Amygdala (tissue), 56 donors: ENCODE results near the gene COQ8A.
"Not testable (repeated sequence)": the region's sequence is repeated elsewhere in the genome, so short reads cannot be mapped to it uniquely, and the experiment has no call there.

Experiments
- DNase-seq, 56 donors: peaks; one replicate each; lab custom pipeline; 2025; lab: John Stamatoyannopoulos, UW

Gene COQ8A

GRCh38 chr1:226950871-226951270 lies 10.8 kb downstream of the COQ8A start:
- DNase-seq = no peak

DNA sequence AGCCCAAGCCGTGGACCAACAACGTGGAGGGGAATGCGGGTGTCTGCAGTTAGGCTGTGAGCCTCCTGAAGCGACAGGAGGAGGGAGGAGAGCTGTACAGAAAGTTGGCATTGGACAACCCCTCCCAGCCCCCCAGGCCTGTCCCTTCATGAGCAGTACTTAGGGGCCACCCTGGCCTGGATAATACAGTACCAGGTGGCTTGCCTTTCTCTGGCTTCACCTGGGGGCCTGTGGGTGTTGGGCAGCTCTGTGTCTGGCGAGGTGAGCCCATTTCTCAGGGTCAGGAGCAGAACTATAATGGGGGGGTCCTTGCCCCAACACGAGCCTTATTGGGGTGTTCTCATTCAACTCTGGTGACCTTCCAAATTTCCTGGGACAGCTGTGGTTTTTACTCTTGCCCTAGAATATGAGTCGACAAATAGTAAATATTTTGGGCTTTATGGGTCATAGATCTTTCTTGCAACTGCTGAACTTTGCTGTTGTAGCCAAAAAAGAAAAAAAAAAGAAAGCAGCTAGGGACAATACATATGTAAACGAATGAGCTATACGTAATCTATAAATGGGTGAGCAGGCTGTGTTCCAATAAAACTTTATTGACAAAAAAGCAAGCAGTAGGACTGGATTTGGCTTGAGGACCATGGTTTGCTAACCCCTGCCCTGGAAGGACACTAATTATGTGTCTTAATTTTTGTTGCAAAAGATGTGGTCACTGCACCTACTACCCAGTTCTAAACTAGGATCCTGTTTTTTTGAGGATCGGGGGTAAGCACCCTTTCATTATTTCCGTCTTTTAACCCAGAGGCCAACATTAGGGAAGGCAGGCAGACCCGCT lies 11.4 kb downstream of the COQ8A start:
- no peak for DNase-seq

GRCh38 chr1:226952118-226952441 lies 12.0 kb downstream of the COQ8A start:
- DNase-seq = no peak

DNA sequence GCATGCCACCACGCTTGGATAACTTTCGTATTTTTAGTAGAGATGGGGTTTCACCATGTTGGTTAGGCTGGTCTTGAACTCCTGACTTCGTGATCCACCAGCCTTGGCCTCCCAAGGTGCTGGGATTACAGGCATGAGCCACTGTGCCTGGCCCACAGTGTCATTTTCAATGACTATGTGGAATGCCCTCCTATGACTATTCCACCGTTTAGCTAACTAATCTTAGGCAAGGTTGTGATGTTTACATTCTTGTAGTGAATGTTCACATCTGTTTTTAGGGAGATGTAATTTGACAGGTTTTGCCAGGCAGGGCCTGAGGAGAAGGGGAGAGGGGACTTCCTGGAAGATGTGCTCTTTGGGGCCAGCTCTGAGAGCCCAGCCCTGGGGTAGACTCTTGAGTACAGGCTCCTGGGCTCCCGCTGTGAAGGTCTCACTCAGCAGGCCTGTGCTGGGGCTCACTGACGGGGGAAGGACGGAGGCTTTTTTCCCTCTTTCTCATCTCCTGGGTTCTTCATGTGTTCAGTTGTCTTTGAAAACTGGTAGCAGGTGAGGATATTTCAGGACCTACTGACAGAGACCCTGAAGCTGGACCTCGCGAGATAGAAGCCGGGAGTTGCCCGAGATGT lies 13.2 kb downstream of the COQ8A start:
- no peak for DNase-seq

DNA sequence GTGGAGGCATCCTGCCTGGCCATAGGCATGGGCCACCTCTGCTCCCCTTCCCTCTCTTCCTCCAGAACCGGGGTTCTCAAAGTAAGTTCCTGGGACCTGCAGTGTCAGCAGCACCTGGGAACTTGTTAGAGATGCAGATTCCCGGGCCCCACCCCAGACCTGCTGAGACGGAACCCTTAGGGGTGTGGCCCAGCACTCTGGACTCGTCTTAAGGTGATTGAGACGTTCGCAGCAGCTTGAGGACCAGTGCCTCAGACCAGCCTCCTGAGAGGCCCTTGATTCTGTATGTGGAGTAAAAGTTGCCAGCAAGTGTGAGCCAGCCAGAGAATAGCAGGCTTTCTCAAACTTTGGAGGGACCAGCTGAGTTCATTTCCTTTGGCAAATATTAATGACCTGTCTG lies 14.2 kb downstream of the COQ8A start:
- DNase-seq = no peak

DNA sequence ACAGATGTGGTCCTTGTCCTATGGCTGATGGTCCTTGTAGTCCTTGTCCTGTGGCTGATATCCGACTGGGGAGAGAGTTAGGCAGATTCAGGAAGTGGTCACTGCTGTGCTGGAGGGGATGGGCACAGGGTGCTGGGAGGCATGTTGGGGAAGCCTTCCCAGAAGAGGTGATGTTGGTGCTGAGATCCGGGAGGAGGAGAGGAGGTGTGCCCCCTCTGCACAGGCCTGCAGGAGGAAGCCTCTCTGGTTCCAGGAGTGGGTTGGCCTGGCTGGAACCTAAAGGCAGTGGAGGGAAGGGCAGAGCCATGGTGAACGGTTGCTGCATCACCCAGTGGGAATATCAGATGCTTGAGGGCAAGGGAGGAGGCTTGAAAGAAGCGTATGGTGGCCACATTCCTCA lies 14.7 kb downstream of the COQ8A start:
- no peak for DNase-seq

- not testable (repeated sequence) for DNase-seq
Measured at GRCh38 chr1:226955857-226956256, 15.8 kb downstream of the COQ8A start.

GRCh38 chr1:226956942-226957713 lies 17.0 kb downstream of the COQ8A start:
- no peak for DNase-seq

- DNase-seq = no peak
Measured at GRCh38 chr1:226957714-226958113, 17.6 kb downstream of the COQ8A start.

DNA sequence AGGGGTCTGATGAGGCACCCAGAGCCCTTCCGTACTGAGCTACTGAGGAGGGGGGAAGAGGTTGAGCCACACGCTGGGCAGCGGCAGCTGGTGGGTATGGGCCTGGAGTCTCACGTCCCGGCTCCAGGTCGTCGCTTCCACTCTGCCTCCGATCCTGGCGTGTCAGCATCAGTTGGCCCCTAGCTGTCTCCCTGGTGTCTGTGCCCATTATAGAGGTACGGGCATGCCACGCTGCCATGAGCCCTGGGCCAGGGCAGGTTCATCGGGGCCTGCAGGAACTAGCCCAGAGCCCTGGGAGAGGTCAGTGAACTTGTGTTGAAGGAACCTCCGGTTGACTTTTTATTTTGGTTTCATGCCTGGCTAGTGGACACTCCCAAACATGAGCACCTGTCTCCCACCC lies 18.2 kb downstream of the COQ8A start:
- no peak for DNase-seq

GRCh38 chr1:226960256-226960655 lies 20.2 kb downstream of the COQ8A start:
- no peak for DNase-seq

DNA sequence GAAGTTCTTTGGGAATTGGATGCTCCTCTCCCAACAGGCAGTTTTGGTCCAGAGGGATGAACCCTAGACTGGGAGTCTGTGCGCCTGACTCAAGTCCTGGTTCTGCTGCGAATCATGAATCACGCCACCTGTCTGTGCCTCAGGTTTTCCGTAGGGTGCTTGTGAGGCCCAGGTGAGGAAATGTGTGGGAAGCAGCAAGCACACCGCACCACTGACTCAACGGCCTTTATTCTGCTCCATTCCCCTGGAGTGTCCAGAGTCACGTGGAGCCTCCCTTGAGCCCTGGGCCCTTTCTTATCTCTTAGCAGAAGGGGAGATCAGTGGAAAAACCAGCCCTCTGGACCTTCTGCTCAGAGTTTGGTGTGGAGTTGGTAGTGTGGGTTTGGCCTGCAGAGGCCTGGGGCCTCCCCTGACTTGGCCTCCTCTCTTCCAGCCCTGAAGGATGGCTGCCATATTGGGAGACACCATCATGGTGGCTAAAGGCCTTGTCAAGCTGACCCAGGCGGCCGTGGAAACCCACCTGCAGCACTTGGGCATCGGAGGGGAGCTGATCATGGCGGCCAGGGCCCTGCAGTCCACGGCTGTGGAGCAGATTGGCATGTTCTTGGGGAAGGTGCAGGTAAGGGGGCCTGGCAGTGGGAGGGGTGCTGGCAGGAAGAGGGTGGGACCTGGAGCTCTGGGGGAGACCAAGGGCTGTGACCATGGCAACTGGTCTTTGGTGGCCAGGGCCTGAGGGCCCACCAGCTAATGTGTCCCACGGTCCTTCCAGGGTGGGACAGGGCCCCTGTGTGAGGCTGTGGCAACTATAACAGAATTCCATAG lies 21.1 kb downstream of the COQ8A start:
- no peak for DNase-seq

DNA sequence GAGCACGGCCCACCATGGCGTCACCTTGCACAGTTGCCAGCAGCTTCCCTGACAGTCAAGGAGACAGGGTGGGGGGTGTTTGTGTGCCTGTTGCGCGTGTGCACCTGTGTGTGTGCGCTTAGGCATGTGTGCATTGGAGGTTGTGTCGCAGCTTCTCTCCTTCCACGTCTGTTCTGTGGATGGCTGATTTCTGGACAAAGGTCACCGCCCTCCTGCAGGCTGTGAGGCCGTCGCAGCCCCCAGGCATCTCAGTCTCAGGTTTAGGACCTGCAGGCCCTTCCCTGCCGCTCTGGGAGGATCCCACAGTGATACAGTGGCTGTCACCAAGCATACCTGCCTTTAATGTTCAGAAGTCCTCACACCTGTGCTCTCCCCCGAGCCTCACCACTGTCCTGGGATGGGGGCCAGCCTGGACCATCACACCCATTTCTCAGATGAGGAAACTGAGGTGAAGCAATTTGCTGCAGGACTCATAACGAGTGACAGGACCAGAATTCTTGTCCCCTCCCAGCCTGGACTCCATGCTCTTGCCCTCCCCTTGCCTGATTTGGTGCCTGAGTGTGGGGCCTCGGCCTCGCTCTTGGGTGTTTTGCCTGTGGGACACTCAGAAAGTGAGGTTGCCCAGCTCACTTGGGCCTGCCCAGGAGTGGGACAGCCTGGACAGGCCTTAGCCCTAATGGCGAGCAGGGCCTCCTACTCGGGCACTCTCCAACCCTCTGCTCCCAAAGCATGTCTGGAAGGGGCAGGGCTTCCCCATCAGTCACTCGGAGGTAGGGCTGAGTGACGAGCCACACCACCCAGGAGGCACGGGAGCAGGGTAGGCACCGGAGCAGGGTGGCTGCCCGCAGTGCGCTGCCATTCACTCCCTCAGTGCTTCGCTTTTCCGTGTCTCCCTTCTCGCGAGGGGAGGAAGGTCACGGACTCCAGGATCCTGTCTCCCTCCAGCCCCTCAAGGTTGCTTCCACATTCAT lies 22.6 kb downstream of the COQ8A start:
- no peak for DNase-seq

GRCh38 chr1:226964068-226964425 lies 24.0 kb downstream of the COQ8A start:
- no peak for DNase-seq

DNA sequence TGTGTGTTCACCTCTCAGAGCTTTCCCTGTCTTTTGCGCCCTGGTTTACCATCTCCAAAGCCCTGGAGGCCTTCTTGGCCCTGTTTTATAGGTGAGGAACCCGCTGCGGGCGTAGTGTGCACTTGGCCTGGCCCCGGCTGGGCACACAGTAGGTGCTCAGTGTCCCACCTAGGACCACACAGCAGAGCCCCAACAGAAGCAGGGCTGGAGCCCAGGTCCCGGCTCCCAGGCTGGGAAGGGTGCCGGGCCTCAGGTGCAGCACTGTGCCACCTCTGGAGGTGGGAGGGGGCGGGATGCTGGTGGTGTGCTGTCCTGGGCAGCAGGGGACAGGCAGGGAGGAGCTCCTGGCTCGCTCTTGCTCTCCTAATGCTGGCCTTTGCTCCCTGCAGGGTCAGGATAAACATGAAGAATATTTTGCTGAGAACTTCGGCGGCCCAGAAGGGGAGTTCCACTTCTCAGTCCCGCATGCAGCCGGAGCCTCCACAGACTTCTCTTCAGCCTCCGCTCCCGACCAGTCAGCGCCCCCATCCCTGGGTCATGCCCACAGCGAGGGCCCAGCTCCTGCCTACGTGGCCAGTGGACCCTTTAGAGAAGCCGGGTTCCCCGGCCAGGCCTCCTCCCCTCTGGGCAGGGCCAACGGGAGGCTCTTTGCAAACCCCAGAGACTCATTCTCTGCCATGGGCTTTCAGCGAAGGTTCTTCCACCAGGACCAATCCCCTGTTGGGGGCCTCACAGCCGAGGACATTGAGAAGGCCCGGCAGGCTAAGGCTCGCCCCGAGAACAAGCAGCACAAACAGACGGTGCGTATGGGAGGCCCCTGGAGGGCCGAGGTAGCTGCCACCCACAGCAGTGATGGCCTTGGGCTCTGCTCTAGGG lies 24.8 kb downstream of the COQ8A start:
- no peak for DNase-seq

- DNase-seq = no peak
Measured at GRCh38 chr1:226965581-226966440, 25.7 kb downstream of the COQ8A start.

DNA sequence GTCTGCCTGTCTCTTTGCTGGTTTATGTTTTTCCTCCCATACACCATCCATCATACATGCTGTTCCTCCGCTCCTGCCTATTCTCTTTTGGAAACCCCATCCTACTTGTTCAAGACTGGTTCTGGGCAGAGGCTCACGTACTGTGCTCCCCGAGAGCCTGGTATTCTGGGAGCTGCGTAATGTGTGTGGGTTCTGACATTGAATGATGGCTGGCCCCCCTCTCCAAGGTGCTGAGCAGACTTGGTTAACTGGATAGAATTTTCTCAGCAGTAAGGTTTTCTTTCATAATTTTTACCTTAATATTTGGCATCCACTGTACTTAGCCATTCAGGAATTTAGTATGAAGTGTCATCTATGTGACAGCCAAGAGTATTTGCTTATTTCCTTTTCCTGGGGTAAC lies 26.6 kb downstream of the COQ8A start:
- DNase-seq = no peak

DNA sequence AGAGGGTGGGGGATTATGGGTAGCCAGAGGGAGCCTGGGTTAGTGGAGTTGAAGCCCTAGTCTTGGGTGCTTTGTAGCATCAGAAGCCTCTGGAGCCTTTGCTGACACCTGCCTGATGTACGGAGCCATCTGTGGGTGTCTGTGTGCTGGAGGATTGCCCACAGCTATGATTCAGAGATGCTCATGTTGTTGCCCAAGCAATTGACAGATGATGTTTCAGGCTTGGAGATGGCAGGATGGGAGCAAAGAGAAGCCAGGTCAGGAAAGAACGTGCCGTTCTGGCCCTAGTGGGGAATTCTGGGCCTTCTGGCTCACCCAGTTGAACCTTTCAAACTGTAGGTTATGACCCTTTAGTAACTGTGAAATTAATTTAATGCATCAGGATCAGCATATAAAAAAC lies 27.6 kb downstream of the COQ8A start:
- peak in 7 of 56 donors; percentile 18 to 36 (median 24) for DNase-seq
